Retina (tissue), 1 donor: ENCODE results near the gene COLGALT1.

Experiments
- DNase-seq: peaks from one replicate; pipeline ENCODE4 v3.0.0-alpha.2; 2016

The COLGALT1 gene

GRCh38 chr19:17625980-17626379 lies 70.5 kb downstream of the COLGALT1 start:
- DNase-seq, result no peak

GRCh38 chr19:17626456-17627015 lies 71.1 kb downstream of the COLGALT1 start:
- no peak for DNase-seq

- no peak for DNase-seq
These were observed 71.7 kb downstream of the COLGALT1 start for GRCh38 chr19:17627161-17627560.

GRCh38 chr19:17627921-17628320 lies 72.5 kb downstream of the COLGALT1 start:
- no peak for DNase-seq

- DNase-seq, result no peak
These were observed 74.3 kb downstream of the COLGALT1 start for GRCh38 chr19:17629760-17630159.

GRCh38 chr19:17632577-17632976 lies 77.1 kb downstream of the COLGALT1 start:
- DNase-seq, result no peak
